Duodenal mucosa (tissue), 2 donors: ENCODE data around the gene BIRC5.

Experiments used
- H3K27ac ChIP-seq: one replicate; pipeline ENCODE4 v1.7.0; 2013; ENCODE audit warnings: low read depth, low read length
- H3K27me3 ChIP-seq, 2 donors: one replicate each; pipeline ENCODE4 v1.7.0; 2013; ENCODE audit warnings: low read length in 2 of 2, control low read depth in 1 of 2; ENCODE audit not compliant: insufficient read depth in 2 of 2, control insufficient read depth in 1 of 2
- H3K36me3 ChIP-seq, 2 donors: one replicate each; pipeline ENCODE4 v1.7.0; 2013; ENCODE audit warnings: low read length in 2 of 2, control low read depth in 1 of 2; ENCODE audit not compliant: insufficient read depth in 2 of 2, control insufficient read depth in 1 of 2
- H3K4me1 ChIP-seq, 2 donors: one replicate each; pipeline ENCODE4 v1.7.0; 2013; ENCODE audit warnings: low read length in 2 of 2, control low read depth in 1 of 2; ENCODE audit not compliant: insufficient read depth in 2 of 2, control insufficient read depth in 1 of 2
- H3K4me3 ChIP-seq, 2 donors: one replicate each; pipeline ENCODE4 v1.7.0; 2013; ENCODE audit warnings: low read length in 2 of 2, low read depth in 1 of 2
- H3K9ac ChIP-seq, 2 donors: one replicate each; pipeline ENCODE4 v1.7.0; 2013; ENCODE audit warnings: low read length in 2 of 2, low read depth in 1 of 2
- H3K9me3 ChIP-seq, 2 donors: one replicate each; pipeline ENCODE4 v1.7.0; 2013; ENCODE audit warnings: low read length in 2 of 2, control low read depth in 1 of 2; ENCODE audit not compliant: control insufficient read depth in 1 of 2

Gene BIRC5

DNA sequence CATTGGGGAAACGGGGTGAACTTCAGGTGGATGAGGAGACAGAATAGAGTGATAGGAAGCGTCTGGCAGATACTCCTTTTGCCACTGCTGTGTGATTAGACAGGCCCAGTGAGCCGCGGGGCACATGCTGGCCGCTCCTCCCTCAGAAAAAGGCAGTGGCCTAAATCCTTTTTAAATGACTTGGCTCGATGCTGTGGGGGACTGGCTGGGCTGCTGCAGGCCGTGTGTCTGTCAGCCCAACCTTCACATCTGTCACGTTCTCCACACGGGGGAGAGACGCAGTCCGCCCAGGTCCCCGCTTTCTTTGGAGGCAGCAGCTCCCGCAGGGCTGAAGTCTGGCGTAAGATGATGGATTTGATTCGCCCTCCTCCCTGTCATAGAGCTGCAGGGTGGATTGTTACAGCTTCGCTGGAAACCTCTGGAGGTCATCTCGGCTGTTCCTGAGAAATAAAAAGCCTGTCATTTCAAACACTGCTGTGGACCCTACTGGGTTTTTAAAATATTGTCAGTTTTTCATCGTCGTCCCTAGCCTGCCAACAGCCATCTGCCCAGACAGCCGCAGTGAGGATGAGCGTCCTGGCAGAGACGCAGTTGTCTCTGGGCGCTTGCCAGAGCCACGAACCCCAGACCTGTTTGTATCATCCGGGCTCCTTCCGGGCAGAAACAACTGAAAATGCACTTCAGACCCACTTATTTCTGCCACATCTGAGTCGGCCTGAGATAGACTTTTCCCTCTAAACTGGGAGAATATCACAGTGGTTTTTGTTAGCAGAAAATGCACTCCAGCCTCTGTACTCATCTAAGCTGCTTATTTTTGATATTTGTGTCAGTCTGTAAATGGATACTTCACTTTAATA is 10.4 kb downstream of the BIRC5 start:
- Histone ChIP-seq H3K9me3 (no peaks in the 10 kb centered on the region), H3K27ac (no peak overlapping the region), H3K27me3 (peaks cover 5 to 9% of the 10 kb centered on the region in 2 donors), H3K36me3 (peaks cover 5 to 9% of the 10 kb centered on the region in 2 donors), H3K4me3 (no peak overlapping the region), H3K9ac (no peak overlapping the region), H3K4me1 (peaks cover 0 to 6% of the 10 kb centered on the region in 2 donors)

DNA sequence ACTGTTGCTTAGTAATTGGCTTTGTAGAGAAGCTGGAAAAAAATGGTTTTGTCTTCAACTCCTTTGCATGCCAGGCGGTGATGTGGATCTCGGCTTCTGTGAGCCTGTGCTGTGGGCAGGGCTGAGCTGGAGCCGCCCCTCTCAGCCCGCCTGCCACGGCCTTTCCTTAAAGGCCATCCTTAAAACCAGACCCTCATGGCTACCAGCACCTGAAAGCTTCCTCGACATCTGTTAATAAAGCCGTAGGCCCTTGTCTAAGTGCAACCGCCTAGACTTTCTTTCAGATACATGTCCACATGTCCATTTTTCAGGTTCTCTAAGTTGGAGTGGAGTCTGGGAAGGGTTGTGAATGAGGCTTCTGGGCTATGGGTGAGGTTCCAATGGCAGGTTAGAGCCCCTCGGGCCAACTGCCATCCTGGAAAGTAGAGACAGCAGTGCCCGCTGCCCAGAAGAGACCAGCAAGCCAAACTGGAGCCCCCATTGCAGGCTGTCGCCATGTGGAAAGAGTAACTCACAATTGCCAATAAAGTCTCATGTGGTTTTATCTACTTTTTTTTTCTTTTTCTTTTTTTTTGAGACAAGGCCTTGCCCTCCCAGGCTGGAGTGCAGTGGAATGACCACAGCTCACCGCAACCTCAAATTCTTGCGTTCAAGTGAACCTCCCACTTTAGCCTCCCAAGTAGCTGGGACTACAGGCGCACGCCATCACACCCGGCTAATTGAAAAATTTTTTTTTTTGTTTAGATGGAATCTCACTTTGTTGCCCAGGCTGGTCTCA is 11.2 kb downstream of the BIRC5 start:
- Histone ChIP-seq H3K4me3 (no peak overlapping the region), H3K9me3 (no peaks in the 10 kb centered on the region), H3K4me1 (peaks cover 0 to 6% of the 10 kb centered on the region in 2 donors), H3K27me3 (peaks cover 7 to 10% of the 10 kb centered on the region in 2 donors), H3K36me3 (peaks cover 5 to 9% of the 10 kb centered on the region in 2 donors), H3K9ac (no peak overlapping the region), H3K27ac (no peak overlapping the region)

DNA sequence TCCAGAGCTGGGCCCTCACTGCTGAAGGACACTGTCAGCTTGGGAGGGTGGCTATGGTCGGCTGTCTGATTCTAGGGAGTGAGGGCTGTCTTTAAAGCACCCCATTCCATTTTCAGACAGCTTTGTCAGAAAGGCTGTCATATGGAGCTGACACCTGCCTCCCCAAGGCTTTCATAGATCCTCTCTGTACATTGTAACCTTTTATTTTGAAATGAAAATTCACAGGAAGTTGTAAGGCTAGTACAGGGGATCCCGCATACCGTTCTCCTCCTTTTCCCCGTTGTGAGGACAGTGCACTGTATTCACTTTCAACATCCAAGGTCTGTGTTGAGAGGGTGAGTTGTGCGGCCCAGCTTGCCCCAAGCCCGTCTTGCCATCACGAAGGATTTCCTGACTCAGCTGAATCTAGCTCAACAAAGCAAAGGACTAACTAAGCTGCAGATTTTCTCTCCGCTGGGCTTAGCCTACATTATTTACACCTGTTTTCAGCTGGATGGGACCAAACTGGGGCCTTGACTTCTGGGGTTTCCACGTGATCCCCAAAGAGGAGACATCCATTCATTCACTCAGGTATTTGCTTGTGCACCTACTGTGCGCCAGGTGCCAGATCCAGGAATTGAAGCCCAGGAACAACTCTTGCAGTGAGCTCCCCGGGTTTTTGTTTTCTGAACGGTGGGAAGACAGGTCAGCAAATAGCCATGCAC is 12.2 kb downstream of the BIRC5 start:
- no peak overlapping the region for H3K9ac ChIP-seq
- peaks cover 5% of the 10 kb centered on the region in 2 donors for H3K36me3 ChIP-seq
- no peak overlapping the region for H3K27ac ChIP-seq
- H3K27me3 ChIP-seq = peaks cover 17 to 19% of the 10 kb centered on the region in 2 donors
- H3K9me3 ChIP-seq = no peaks in the 10 kb centered on the region
- H3K4me1 ChIP-seq = peaks cover 0 to 6% of the 10 kb centered on the region in 2 donors
- peak overlapping the region in 1 of 2 donors; percentile 13 for H3K4me3 ChIP-seq

DNA sequence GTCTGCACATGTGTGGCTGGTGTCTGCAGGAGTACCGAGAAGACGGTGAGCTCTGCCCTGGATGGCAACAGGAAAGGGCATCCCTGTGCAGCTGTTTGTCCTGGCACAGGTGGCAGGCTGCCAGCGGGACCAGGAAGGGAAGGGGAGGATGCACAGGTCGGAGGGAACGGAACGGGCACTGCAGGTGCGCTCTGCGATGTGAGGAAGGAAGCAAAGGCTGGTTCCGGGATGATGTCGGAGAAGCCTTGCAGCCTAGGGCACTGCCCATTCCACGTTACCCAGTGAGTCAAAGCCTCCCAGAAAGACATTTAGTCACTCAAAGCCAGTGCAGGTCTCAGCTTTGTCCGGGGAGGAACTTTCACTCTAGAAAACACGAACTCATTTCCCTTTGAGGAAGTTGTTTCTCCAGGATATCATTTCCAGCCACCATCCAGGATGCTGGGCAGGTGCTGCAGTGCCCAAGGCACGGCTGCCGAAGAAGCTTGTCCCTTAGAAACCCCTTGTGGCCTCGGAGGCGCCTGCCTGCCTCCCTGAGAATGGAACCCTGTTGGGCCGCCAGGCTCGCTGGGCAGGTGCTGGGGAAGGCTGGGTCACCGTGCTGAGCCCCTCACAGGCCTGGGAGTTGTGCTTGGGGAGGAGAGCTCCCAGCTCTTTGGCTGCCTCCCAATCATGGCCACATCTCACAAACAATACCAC is 12.9 kb downstream of the BIRC5 start:
- Histone ChIP-seq H3K4me1 (peaks cover 0 to 6% of the 10 kb centered on the region in 2 donors), H3K9me3 (no peaks in the 10 kb centered on the region), H3K27ac (no peak overlapping the region), H3K36me3 (peaks cover 5% of the 10 kb centered on the region in 2 donors), H3K9ac (no peak overlapping the region), H3K4me3 (peak overlapping the region in 1 of 2 donors; percentile 13), H3K27me3 (peaks cover 21 to 23% of the 10 kb centered on the region in 2 donors)

DNA sequence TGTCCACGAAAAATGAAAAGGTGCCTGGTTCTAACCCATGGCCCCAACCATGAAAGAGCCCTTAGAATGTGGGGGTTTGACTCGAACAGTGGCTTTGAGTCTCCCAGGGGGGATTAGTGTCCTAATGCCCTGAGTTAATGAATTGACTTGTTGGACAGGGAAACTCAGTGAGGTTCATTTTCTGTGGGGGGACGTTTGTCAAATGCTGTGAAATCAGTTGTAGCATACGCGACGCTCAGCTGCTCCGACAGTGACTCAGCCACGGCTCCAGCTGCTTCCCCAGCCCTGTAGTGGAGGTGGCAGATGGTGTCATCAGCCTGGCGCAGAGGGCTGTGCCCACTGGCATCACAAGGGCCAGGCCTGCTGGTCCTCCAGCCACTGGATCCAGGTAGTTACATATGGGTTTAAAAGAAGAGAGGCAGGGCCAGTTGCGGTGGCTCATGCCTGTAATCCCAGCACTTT is 13.4 kb downstream of the BIRC5 start:
- Histone ChIP-seq H3K36me3 (peaks cover 5% of the 10 kb centered on the region in 2 donors), H3K27me3 (peaks cover 26 to 29% of the 10 kb centered on the region in 2 donors), H3K4me1 (peaks cover 0 to 6% of the 10 kb centered on the region in 2 donors), H3K27ac (no peak overlapping the region), H3K4me3 (no peak overlapping the region), H3K9ac (no peak overlapping the region), H3K9me3 (no peaks in the 10 kb centered on the region)

DNA sequence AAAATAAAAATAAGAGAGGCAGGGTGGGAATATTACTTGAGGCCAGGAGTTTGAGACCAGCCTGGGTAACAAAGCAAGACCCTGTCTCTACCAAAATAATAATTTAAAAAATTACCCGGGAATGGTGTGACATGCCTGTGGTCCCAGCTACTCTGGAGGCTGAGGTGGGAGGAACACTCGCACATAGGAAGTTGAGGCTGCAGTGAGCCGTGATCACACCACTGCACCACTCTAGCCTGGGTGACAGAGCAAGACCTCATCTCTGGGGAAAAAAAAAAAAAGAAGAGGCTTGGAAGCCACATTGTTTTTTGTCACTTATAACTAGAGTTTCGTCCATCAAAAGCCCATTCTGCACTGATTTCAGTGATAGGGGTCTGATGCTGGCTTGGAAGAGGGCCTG is 14.1 kb downstream of the BIRC5 start:
- Histone ChIP-seq H3K9me3 (no peaks in the 10 kb centered on the region), H3K9ac (no peak overlapping the region), H3K36me3 (peaks cover 1 to 5% of the 10 kb centered on the region in 2 donors), H3K4me3 (no peak overlapping the region), H3K4me1 (peaks cover 0 to 6% of the 10 kb centered on the region in 2 donors), H3K27me3 (peaks cover 33 to 34% of the 10 kb centered on the region in 2 donors), H3K27ac (no peak overlapping the region)

DNA sequence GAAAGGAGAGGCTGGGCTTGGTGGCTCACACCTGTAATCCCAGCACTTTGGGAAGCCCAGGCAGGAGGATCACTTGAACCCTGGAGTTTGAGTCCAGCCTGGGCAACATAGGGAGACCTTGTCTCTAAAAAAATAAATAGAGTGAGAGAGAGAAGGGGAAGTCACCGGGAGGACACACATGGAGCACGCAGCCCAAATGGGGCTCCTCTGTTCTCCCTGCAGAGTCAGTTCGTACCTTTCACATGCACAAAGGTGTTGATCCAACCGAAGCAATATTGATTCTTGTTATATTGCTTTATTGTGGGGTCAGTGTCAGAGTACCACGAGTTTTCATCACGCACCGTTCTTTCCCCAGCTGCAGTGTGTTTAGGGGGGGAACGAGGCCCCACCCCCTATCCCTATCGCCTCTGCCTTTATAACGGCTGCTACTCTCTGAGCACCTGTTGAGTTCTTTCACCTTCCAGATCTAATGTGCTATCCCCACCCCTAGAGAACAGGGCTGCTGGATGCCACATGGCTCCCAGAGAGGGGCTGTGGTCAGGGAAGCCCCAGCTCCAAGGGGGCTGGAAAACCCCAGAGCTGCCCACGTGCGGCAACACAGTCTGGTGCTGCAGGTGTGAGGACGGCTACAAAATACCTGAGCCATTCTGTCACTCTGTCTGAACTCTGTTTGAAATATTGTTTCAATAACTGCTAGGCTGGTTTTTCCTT is 16.4 kb downstream of the BIRC5 start:
- Histone ChIP-seq H3K9ac (no peak overlapping the region), H3K36me3 (no peaks in the 10 kb centered on the region)

DNA sequence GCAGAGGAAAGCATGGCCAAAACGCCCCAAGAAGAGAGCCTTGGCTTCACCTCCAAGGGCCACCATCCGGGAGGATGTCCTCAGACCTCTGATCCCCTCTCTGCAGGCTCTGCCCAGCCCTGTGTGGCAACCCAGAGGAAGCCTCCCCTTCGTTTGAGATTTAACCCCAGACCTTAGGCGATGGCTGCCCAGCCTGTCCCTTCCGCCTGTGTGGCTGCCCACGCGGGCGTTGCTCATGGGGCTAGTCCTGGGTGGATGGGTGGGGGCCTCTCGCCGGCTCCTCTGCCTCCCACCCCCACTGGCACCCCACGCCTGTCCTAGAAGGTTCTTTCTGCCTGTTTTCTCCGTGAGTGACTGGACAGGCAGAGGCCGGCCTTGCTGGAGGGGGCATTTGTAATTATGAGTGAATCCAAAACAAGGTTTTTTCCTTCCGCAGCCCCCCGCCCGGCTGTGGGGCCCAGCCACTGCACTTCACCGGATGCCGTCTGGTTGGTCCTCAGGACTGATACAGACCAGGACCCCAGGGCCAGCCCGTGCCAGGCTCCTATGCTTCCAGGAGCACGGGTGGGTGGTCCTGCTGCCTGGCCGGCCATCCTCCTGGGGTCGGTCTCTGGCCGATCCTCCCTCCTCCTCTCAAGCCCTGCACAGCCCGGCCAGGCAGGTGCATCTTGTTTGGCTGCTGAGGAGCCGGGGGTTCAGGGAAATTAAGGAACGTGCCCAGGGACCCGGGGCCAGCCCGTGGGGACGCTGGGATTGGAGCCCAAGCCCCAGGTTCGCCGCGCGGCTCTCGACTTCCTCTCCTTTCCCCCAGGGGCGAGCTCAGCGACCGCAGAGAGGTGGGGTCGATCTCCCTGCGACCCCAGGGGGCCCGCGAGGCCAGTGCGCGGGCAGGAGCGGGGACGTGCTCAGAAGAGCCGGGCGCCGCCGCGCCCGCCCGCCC is 17.2 kb downstream of the BIRC5 start, which contains the start of gene TMEM235:
TMEM235 (plus strand) TSS at position 636 of the 940 bp plus-strand sequence. CDS start 393 bp downstream, outside the sequence.
- H3K9ac ChIP-seq = no peak within 1 kb of the TSS
- no peak within 1 kb of the TSS for H3K4me3 ChIP-seq

More for the DNA sequence above, 16.4 kb downstream of the BIRC5 start:
- H3K4me1 ChIP-seq = peaks cover 0 to 6% of the 10 kb centered on the region in 2 donors
- no peak overlapping the region for H3K27ac ChIP-seq
- H3K27me3 ChIP-seq = peaks cover 33 to 34% of the 10 kb centered on the region in 2 donors
- H3K9me3 ChIP-seq = no peaks in the 10 kb centered on the region
- no peak overlapping the region for H3K4me3 ChIP-seq

More for the DNA sequence above, 17.2 kb downstream of the BIRC5 start, which contains the start of gene TMEM235:
- Histone ChIP-seq H3K27ac (no peak within 1 kb of the TSS), H3K27me3 (peaks cover 33 to 34% of the 10 kb centered on the region in 2 donors), H3K9me3 (no peaks in the 10 kb centered on the region), H3K4me1 (peaks cover 0 to 6% of the 10 kb centered on the region in 2 donors), H3K36me3 (no peaks in the 10 kb centered on the region)
